KMS-11 (cell line): ENCODE data around the gene KIF26B.

Experiments used
- H2AFZ ChIP-seq: fragments of 200-600 bp; sonication (generic); 2 replicates; pipeline ENCODE4 v1.6.1; 2016; ENCODE audit warnings: antibody characterized with exemption, mixed run types, low read depth
- H3K27ac ChIP-seq: fragments of 200-600 bp; sonication (generic); 2 replicates; pipeline ENCODE4 v1.6.1; 2016; ENCODE audit warnings: mild to moderate bottlenecking, mixed run types
- H3K27me3 ChIP-seq: fragments of 200-600 bp; sonication (generic); 2 replicates; pipeline ENCODE4 v1.6.1; 2017; ENCODE audit warnings: mild to moderate bottlenecking, low read depth, mixed run types, moderate library complexity; ENCODE audit not compliant: insufficient read depth
- H3K36me3 ChIP-seq: fragments of 200-600 bp; sonication (generic); 2 replicates; pipeline ENCODE4 v1.6.1; 2017; ENCODE audit warnings: mild to moderate bottlenecking, mixed run types; ENCODE audit not compliant: insufficient read depth
- H3K4me1 ChIP-seq: fragments of 200-600 bp; sonication (generic); 2 replicates; pipeline ENCODE4 v1.6.1; 2016; ENCODE audit warnings: mild to moderate bottlenecking, low read depth, mixed run types; ENCODE audit not compliant: poor library complexity, severe bottlenecking
- H3K4me2 ChIP-seq: fragments of 200-600 bp; sonication (generic); 2 replicates; pipeline ENCODE4 v1.7.0; 2016; ENCODE audit warnings: mild to moderate bottlenecking, mixed run types
- H3K4me3 ChIP-seq: fragments of 200-600 bp; sonication (generic); IDR thresholded peaks from 2 replicates; pipeline ENCODE4 v1.6.1; 2017; ENCODE audit warnings: low read depth, low read length, mixed read lengths; ENCODE audit not compliant: insufficient read depth
- H3K79me2 ChIP-seq: fragments of 200-600 bp; sonication (generic); 2 replicates; pipeline ENCODE4 v1.6.1; 2016; ENCODE audit warnings: low read depth, mixed run types; ENCODE audit not compliant: insufficient read depth
- H3K9ac ChIP-seq: fragments of 200-600 bp; sonication (generic); 2 replicates; pipeline ENCODE4 v1.6.1; 2016; ENCODE audit warnings: mild to moderate bottlenecking, mixed run types
- H4K20me1 ChIP-seq: fragments of 200-600 bp; sonication (generic); 2 replicates; pipeline ENCODE4 v1.6.1; 2016; ENCODE audit warnings: mild to moderate bottlenecking, mixed run types; ENCODE audit not compliant: insufficient read depth
- CTCF ChIP-seq: fragments of 200-600 bp; sonication (generic); conservative IDR thresholded peaks from 2 replicates; pipeline ENCODE4 v1.6.1; 2017; ENCODE audit warnings: low read depth, mild to moderate bottlenecking, antibody characterized with exemption, low read length, moderate library complexity, mixed read lengths

The KIF26B gene

GRCh38 chr1:245656189-245656717, 501.5 kb downstream of the KIF26B start:
- H3K27me3 ChIP-seq, result no peaks in the 10 kb centered on the region
- no peak overlapping the region for H2AFZ ChIP-seq
- H3K79me2 ChIP-seq, result no peaks in the 10 kb centered on the region
- no peaks in the 10 kb centered on the region for H3K4me1 ChIP-seq
- no peaks in the 10 kb centered on the region for H4K20me1 ChIP-seq
- no peak for TF ChIP-seq CTCF
- H3K4me2 ChIP-seq, result no peak overlapping the region
- no peak overlapping the region for H3K27ac ChIP-seq
- no peak overlapping the region for H3K4me3 ChIP-seq
- no peaks in the 10 kb centered on the region for H3K36me3 ChIP-seq
- H3K9ac ChIP-seq, result no peak overlapping the region

- Histone ChIP-seq H3K4me2 (no peak overlapping the region), H4K20me1 (no peaks in the 10 kb centered on the region), H3K4me1 (no peaks in the 10 kb centered on the region), H3K27me3 (no peaks in the 10 kb centered on the region), H3K36me3 (no peaks in the 10 kb centered on the region), H2AFZ (no peak overlapping the region), H3K27ac (no peak overlapping the region), H3K9ac (no peak overlapping the region), H3K4me3 (no peak overlapping the region), H3K79me2 (no peaks in the 10 kb centered on the region)
- TF ChIP-seq CTCF, result no peak
Measured at GRCh38 chr1:245657371-245657770, 502.6 kb downstream of the KIF26B start.

GRCh38 chr1:245663373-245663772, 508.6 kb downstream of the KIF26B start:
- no peak overlapping the region for H3K4me3 ChIP-seq
- TF ChIP-seq CTCF, result no peak
- no peak overlapping the region for H3K4me2 ChIP-seq
- no peaks in the 10 kb centered on the region for H4K20me1 ChIP-seq
- H3K4me1 ChIP-seq, result no peaks in the 10 kb centered on the region
- no peak overlapping the region for H3K27ac ChIP-seq
- H3K9ac ChIP-seq, result no peak overlapping the region
- H2AFZ ChIP-seq, result no peak overlapping the region
- no peaks in the 10 kb centered on the region for H3K36me3 ChIP-seq
- H3K79me2 ChIP-seq, result no peaks in the 10 kb centered on the region
- H3K27me3 ChIP-seq, result no peaks in the 10 kb centered on the region

GRCh38 chr1:245663841-245664240, 509.1 kb downstream of the KIF26B start:
- H3K4me3 ChIP-seq, result no peak overlapping the region
- H3K79me2 ChIP-seq, result no peaks in the 10 kb centered on the region
- no peaks in the 10 kb centered on the region for H3K4me1 ChIP-seq
- H3K27me3 ChIP-seq, result no peaks in the 10 kb centered on the region
- H3K36me3 ChIP-seq, result no peaks in the 10 kb centered on the region
- TF ChIP-seq CTCF, result no peak
- H3K27ac ChIP-seq, result no peak overlapping the region
- H2AFZ ChIP-seq, result no peak overlapping the region
- H4K20me1 ChIP-seq, result no peaks in the 10 kb centered on the region
- H3K4me2 ChIP-seq, result no peak overlapping the region
- no peak overlapping the region for H3K9ac ChIP-seq
